DMS153 treated with DMSO at 0.1 percent for 48 hours (cell line): ENCODE data around the gene MALAT1.
A peak's percentile ranks its signal among the peaks of the same experiment; 100 is the strongest.
"Not testable (repeated sequence)": the region's sequence is repeated elsewhere in the genome, so short reads cannot be mapped to it uniquely, and the experiment has no call there.

Experiments
- DNase-seq: peaks from one replicate; lab custom pipeline; 2025; ENCODE audit not compliant: unreplicated experiment; lab: John Stamatoyannopoulos, UW

MALAT1 gene

DNA sequence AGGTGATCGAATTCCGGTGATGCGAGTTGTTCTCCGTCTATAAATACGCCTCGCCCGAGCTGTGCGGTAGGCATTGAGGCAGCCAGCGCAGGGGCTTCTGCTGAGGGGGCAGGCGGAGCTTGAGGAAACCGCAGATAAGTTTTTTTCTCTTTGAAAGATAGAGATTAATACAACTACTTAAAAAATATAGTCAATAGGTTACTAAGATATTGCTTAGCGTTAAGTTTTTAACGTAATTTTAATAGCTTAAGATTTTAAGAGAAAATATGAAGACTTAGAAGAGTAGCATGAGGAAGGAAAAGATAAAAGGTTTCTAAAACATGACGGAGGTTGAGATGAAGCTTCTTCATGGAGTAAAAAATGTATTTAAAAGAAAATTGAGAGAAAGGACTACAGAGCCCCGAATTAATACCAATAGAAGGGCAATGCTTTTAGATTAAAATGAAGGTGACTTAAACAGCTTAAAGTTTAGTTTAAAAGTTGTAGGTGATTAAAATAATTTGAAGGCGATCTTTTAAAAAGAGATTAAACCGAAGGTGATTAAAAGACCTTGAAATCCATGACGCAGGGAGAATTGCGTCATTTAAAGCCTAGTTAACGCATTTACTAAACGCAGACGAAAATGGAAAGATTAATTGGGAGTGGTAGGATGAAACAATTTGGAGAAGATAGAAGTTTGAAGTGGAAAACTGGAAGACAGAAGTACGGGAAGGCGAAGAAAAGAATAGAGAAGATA, at the start of gene MALAT1:
Gene MALAT1, plus strand, starts transcription at position 69 of the 736 bp plus-strand sequence.
- DNase-seq = peak; percentile 91

DNA sequence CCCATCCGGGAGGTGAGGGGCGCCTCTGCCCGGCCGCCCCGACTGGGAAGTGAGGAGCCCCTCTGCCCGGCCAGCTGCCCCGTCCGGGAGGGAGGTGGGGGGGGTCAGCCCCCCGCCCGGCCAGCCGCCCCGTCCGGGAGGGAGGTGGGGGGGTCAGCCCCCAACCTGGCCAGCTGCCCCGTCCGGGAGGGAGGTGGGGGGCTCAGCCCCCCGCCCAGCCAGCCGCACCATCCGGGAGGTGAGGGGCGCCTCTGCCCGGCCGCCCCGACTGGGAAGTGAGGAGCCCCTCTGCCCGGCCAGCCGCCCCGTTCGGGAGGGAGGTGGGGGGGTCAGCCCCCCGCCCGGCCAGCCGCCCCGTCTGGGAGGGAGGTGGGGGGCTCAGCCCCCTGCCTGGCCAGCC, 47.5 kb upstream of the MALAT1 start:
- not testable (repeated sequence) for DNase-seq

DNA sequence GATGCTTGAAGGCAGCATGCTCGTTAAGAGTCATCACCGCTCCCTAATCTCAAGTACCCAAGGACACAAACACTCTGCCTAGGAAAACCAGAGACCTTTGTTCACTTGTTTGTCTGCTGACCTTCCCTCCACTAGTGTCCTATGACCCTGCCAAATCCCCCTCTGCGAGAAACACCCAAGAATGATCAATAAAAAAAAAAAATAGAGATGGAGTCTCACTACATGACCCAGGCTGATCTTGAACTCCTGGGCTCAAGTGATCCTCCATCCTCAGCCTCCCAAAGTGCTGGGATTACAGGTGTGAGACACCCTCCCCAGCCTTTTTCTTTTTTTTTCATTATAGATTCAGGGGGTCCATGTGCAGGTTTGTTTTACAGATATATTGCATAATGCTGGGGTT, 46.6 kb upstream of the MALAT1 start:
- not testable (repeated sequence) for DNase-seq

DNA sequence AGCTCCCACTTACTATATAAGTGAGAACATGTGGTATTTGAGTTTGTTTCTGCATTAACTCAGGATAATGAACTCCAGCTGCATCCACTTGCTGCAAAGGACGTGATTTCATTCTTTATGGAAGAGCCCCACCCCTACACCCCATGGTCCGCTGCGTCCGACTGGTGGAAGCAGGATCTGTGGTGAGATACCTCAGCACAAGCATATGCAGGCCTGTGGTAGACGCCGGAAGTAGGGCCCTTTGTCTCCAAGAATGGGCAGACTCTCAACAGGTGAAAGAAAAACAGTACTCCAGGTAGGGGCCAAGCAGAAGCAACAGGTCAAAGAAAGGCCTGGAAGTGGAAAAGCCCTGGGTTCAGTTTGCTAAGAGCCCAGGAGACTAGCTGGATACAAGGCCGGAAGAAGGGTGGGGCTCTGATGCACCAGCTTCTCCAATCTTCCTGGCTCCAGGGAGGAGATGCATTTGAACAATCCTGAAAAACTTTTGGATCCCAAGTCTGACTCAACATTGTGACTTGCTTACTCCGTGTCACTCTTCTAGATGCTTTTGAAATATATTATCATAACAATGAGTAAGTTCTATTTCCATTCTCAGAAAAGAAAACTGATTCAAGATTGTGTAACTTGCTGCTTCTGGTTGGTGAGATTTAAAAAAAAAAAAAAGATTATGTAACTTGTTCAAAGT, 45.9 kb upstream of the MALAT1 start:
- peak; percentile 43 for DNase-seq

DNA sequence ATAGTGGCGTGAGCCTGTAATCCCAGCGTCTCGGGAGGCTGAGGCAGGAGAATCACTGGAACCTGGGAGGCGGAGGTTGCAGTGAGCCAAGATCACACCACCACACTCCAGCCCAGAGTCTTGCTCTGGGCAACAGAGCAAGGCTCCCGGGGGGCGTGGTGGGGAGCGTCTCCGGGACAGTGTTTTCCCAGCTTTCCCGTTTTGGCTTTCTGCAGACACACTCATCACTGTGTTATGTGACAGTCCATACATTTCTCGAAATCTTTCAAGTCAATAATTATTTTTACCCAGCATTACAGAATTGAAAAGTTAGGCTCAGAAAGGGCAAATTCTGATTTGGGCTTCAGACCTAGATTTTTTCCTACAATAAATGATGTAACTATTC, 44.5 kb upstream of the MALAT1 start:
- no peak for DNase-seq

DNA sequence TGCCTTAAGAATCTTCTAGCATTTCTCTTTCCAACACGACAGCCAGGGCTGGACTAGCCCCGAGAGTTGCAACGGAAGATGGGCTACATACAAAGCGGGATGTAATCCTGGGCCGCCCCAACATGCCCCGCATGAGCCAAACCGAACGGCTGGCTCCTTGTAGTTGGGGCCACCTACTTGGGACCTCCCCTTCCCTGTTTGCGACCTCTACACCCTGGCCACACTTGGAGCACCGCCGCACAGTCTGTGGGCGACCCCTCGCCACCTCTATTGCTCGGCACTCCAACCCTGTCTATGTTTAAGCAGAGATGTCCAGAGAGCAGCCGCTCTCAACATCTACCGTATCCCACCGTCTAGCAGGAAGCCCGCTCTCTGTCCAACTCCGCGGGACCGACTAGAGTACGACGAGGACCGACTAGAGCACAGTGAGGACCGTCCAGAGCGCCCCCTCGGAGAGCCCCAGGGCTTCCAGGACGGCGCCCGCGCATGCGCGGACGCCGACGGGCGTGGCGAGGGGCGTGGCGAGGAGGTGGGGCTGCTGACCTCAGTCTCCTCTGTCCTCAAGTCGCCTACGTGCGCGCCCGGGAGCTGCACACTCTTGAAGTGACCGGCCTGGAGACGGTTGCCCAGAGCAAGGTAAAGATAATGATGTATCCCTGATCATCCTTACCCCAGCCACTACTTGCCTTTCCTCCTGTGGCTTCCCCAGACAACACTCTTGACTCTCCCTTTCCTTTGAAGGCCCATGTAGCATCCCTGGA, 44.0 kb upstream of the MALAT1 start:
- DNase-seq = peak; percentile 75

DNA sequence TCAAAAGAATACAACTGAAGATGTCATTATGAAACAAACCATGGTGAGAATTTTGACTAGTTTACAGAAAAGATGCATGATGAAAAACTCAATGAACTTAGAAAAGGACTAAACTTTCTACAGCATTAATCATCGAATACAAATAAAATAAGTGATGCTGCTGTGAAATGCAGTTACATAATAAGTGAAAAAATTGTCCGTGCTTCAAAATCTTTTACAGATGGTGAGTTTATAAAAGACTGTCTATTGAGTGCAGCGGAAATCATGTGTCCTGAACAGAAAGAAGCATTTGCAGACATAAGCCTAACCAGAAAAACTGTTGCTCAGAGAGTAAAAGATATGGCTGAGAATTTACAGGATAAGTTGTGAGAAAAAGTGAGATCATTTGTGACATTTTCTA, 42.4 kb upstream of the MALAT1 start:
- no peak for DNase-seq

DNA sequence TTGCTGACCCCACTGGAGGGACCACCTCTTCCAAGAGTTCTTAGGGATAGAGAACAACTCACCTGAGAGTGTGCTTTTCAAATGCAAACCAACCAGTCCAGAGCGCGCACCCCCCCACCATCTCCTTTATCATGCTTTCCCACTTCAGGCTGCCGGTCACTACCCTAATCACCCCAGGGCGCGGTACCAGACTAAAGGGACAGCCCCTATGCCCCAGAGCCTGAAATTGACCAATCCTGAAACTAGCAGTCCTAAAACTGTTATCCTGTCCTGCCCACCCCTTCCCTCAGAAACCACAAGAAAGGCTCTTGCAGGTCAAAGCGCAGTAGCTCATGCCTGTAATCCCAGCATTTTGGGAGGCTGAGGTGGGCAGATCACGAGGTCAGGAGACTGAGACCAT, 39.3 kb upstream of the MALAT1 start:
- DNase-seq = no peak

DNA sequence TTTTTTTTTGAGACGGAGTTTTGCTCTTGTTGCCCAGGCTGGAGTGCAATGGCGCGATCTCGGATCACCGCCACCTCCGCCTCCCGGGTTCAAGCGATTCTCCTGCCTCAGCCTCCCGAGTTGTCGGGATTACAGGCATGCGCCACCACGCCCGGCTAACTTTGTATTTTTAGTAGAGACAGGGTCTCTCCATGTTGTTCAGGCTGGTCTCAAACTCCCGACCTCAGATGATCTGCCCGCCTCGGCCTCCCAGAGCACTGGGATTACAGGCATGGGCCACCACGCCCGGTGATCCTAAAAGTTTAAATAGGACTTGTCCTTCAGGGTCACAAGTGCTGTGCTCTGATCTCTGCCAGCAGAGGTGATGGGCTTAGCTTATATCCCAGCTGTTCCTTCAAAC, 33.4 kb upstream of the MALAT1 start:
- DNase-seq = not testable (repeated sequence)

DNA sequence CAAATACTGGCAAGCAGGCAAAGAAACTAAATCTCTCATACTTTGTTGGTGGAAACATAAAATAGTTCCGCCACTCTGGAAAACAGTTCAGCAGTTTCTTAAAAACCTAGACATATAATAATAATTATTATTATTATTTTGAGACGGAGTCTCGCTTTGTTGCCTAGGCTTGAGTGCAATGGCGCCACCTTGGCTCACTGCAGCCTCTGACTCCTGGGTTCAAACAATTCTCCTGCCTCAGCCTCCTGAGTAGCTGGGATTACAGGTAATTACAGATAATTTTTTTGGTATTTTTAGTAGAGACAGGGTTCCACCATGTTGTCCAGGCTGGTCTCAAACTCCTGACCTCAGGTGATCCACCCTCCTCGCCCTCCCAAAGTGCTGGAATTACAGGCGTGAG, 31.5 kb upstream of the MALAT1 start:
- DNase-seq = not testable (repeated sequence)

DNA sequence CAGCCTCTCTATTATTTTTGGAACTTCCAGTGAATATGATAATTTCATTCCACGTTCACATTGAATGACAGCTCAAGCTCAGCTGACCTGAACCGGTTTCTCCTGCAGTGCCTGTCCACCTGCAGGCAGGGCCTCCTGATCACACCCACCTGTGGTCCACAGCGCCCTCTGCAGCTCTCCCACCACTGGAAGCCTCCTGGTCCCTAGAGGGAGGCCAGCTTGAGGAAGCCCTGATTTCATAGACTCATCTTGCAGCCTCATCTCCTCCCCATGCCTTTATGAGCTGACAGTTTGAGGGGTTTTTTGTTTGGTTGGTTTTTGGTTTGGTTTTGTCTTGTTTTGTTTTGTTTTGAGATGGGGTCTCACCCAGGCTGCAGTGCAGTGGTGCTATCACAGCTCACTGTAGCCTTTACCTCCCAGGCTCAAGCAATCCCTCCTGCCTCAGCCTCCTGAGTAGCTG, 29.9 kb upstream of the MALAT1 start:
- peak; percentile 73 for DNase-seq

DNA sequence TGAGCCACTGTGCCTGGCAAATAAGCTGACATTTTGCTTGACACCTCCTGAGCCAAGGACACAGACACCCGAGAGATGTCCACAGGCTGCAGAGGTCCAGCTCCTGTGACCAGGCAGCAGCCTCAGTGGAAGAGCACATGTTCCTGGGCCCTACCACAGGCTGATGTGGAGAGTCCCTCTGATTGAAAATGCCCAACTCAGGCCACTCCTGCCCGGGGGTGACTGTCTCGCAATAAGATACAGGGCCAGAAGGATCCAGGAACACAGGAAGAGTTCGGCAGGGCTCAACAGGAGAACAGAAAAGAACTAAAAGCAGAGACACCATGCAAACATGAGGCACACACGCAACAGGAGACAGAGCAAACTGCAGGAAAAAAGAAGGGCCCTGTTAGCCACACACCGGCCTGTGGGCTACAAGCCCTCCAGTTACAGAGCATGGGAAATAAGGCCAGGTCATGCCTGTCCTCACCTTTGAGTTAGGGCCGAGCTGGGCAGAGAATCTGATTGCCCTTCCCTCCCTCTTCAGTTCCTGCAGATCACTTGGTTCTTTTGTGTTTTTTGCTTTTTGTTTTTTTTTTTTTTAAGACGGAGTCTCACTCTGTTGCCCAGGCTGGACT, 28.3 kb upstream of the MALAT1 start:
- DNase-seq = no peak

DNA sequence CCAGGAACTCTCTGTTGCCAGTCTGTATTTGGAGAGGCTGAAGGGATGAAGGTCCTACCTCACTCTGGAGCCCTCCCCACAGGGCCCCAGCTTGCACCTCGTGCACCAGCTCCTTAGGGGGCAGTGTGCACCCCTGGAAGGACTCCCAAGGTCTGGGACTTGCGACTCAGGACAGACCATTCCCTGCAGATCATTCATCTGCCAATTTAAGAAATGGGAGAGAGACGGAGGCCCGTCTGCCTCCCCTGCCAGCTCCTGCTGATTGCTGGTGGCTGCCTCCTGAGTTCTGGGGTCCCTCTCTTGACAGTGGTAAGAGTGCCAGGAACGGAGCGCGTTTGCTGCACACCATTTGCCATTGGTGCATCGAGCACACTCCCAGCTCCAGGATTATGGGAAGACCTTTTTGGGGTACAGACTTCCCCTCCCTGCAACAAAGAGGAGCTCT, 27.4 kb upstream of the MALAT1 start:
- DNase-seq = peak; percentile 55

DNA sequence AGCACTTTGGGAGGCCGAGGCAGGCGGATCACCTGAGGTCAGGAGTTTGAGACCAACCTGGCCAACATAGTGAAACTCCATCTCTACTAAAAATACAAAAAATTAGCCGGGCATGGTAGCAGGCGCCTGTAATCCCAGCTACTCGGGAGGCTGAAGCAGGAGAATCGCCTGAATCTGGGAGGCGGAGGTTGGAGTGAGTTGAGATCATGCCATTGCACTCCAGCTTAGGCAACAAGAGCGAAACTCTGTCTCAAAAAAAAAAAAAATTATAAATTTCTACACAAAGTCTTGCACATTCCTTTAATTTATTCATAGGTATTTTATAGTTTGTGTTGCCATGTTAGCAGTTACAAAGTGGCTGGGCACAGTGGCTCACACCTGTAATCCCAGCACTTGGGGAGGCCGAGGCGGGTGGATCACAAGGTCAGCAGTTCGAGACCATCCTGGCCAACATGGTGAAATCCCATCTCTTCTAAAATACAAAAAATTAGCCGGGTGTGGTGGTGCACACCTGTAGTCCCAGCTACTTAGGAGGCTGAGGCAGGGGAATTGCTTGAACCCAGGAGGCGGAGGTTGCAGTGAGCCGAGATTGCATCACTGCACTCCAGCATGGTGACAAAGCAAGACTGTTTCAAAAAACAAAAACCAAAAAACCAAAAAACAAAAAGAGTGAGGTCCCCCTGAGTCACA, 26.1 kb upstream of the MALAT1 start:
- not testable (repeated sequence) for DNase-seq

DNA sequence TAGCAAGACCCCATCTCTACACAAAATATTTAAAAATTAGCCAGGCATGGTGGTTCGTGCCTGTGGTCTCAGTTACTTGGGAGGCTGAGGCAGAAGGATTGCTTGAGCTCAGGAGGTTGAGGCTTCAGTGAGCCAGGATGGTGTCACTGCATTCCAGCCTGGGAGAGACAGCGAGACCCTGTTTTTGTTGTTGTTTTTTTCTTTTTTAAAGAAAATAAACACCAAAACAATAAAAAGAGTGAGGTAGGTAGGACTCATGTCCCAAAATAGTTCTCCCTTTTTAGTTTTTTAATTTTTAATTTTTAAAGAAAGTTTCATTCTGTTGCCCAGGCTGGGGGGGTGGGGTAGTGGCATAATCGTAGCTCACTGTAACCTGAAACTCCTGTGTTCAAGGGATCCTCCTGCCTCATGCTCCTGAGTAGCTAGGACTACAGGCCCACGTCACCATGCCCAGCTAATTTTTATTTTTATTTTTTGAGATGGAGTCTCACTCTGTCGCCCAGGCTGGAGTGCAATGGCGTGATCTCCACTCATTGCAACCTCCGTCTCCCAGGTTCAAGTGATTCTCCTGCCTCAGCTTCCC, 25.5 kb upstream of the MALAT1 start:
- no peak for DNase-seq

DNA sequence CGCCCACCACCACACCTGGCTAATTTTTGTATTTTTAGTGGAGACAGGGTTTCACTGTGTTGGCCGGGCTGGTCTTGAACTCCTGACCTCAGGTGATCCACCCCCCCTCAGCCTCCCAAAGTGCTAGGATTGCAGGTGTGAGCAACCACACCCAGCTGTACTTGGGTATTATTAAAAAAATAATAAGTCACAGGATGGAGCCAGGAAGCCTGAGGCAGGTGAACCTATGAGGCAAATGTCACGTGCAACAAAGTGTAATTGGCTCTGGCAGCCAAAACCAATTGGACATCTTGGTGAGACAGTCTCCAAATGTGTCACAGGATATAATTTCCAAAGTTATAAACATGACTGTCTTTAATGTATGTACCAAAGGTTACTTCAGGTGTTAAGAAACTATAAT, 24.0 kb upstream of the MALAT1 start:
- no peak for DNase-seq

DNA sequence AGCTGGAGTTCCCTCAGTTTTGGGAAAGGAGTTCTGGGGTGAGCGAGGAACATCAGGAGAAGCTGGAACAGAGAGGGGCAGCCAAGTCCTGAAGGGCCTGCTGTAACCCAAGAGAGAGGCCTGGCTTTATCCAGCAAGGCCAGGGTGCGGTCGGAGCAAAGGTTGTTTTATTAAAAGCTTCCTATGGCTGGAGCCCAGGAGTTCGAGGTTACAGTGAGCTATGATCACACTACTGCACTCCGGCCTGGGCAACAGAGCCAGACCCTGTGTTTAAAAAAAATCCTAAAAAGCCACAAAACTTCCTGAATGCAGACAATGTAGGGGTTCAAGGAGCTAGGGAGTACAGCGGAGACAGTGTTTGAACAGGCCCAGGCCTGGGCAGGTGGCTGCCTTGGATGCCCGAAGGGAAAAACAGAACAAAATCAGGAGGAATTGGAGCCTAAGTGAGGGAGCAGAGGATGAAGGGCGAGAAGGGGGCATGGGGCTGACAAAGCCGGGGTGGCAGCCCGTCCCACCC, 22.2 kb upstream of the MALAT1 start:
- no peak for DNase-seq

DNA sequence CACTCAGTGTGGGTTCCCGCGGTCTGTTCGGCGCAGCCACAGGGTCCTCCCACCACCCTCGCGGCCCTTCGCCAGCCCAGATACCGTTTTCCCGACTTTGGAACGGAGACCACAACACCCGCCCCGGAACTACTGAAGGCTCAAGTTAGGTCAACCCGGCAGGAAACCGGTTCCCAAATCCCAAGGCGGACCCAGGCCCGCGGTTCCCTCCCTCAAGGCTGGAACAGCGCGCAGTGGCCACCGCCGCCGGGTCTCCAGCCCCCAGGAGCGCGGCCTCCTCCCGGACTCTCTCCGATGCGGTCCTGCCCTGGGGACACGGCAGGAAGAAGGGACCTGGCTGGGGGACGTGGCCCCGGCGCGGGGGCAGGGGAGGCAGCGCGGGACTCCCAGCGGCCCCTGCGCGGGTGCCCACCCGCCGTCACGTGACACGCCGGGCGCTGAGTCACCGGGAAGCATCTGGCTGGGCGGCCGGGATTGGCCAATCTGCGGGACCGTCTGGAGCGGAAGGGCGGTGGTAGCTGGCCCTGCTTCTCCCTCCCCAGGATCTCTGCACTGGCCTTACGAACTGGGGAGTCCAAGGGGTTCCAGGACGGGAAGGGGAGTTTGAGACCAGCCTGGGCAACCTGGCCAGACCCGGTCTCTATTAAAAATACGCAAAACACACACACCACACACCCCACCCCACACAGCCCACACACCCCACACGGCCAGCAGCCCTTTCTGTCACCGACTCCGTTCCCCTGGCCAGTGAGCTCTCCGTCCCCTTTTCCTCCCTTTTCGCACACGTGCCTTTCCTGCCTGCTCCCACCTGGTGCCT, 21.5 kb upstream of the MALAT1 start:
- peak; percentile 86 for DNase-seq
